Activated T-helper 1 cell treated with anti-CD3 and anti-CD28 coated beads, Interleukin-12 subunit alpha, Interleukin-12 subunit beta, Interleukin-2, Interleukin-4 antibody, amounts not matched to agents 30 ng/mL and 10 ng/mL and 1 ng/mL, durations not matched to agents 14 hours and 24 hours and 36 hours (primary cell): ENCODE measurements around the gene TNRC6A. TPM values are rescaled to one million over a fixed set of nuclear protein-coding genes. Genes with fewer than 3 reads are reported as not detected.
"Not testable (repeated sequence)": the region's sequence is repeated elsewhere in the genome, so short reads cannot be mapped to it uniquely, and the experiment has no call there.

ENCODE experiments used
- DNase-seq: peaks from one replicate; pipeline ENCODE4 v3.0.0; 2021; ENCODE audit warnings: low spot score
- H3K27ac Mint-ChIP-seq: one replicate; pipeline ENCODE4 v1.8.0; 2021; ENCODE audit warnings: mild to moderate bottlenecking, mixed read lengths
- H3K27me3 Mint-ChIP-seq: one replicate; pipeline ENCODE4 v1.8.0; 2022; ENCODE audit warnings: mild to moderate bottlenecking, moderate library complexity, mixed read lengths; ENCODE audit not compliant: insufficient read depth
- H3K36me3 Mint-ChIP-seq: one replicate; pipeline ENCODE4 v1.8.0; 2021; ENCODE audit warnings: low read depth, mixed read lengths
- H3K4me1 Mint-ChIP-seq: one replicate; pipeline ENCODE4 v1.8.0; 2021; ENCODE audit warnings: low read depth, mixed read lengths
- H3K4me3 Mint-ChIP-seq: one replicate; pipeline ENCODE4 v1.8.0; 2021; ENCODE audit warnings: mild to moderate bottlenecking, moderate library complexity, mixed read lengths
- H3K9me3 Mint-ChIP-seq: one replicate; pipeline ENCODE4 v1.8.0; 2021; ENCODE audit warnings: mixed read lengths
- intact Hi-C: fragments of 100-400 bp; cut with micrococcal nuclease; formaldehyde crosslinking; loops from one replicate; pipeline ENCODE4 v1.15.1; 2024
- total RNA-seq: library from RNA; stranded (reverse); gene quantifications from 2 replicates; pipeline ENCODE4 v1.2.3, GENCODE V29; 2022

The TNRC6A gene
- total RNA-seq, 1 donor from 2014 or later = 60.9 TPM

DNA sequence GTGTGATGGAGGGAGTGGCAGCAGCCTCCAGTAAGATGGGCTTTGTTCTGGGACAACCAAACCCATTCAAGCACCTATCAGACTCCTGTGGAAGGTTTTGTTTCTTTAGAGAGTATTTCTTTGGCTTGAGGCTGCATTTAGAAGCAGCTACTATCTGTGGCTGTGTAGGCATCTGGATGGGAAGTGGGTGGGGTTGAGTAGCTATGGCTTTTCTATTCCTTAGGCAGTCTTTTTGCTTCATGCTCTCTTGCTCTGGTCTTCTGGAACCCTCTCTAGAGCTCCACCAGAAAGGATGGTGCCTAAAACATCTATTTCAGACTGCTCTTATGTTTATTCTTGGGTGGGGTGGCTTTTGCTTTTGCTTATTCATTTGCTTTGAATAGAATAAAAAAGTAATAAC lies 19.9 kb downstream of the TNRC6A start:
- intact Hi-C loops = no loop called here

DNA sequence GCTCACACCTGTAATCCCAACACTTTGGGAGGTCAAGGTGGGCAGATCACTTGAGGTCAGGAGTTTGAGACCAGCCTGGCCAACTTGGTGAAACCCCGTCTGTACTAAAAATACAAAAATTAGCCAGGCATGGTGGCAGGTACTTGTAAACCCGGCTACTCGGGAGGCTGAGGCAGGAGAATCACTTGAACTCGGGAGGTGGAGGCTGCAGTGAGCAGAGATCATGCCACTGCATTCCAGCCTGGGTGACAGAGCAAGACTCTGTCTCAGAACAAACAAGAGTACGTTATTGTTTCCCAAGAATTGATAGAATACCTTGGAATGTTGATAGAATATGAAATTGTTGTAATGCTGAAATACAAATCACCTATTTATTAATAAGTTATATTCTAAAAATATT lies 20.4 kb downstream of the TNRC6A start:
- intact Hi-C loops = loop anchor here (10.0 kb wide), 1 partner anchor 165 kb away; no protein-coding TSS in a partner anchor
- not testable (repeated sequence) for H3K9me3 Mint-ChIP-seq, H3K27ac Mint-ChIP-seq

More for the DNA sequence above, 19.9 kb downstream of the TNRC6A start:
- H3K4me3 Mint-ChIP-seq = no peak overlapping the region
- H3K27me3 Mint-ChIP-seq = no peaks in the 10 kb centered on the region
- DNase-seq = no peak
- peaks cover 60% of the 10 kb centered on the region for H3K4me1 Mint-ChIP-seq
- peaks cover 9% of the 10 kb centered on the region for H3K36me3 Mint-ChIP-seq
- peak overlapping the region; percentile 1 for H3K27ac Mint-ChIP-seq
- no peaks in the 10 kb centered on the region for H3K9me3 Mint-ChIP-seq

DNA sequence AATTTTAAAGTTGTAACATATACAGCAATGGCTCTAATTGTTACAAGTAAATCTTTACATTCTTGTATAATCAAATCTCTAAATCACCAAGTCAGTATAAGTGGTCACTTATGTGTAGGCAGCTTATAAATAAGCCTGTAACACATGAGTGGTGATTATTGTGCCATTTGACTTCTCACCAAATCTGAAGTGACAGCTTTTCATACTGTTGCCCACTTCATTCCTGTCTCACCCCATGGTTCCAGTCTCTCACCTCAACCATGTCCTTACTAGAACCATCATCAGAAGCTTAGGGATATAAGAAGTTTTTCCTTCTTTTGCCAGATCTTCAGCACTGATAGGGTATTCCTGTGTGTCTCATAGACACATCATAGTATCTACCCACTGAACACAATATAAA lies 23.5 kb downstream of the TNRC6A start:
- no peak for DNase-seq
- intact Hi-C loops = loop anchor here (10.0 kb wide), 1 partner anchor 168 kb away; no protein-coding TSS in a partner anchor
- H3K36me3 Mint-ChIP-seq = peaks cover 8% of the 10 kb centered on the region
- no peak overlapping the region for H3K4me3 Mint-ChIP-seq
- peak overlapping the region; percentile 6 for H3K27ac Mint-ChIP-seq
- no peaks in the 10 kb centered on the region for H3K9me3 Mint-ChIP-seq
- no peaks in the 10 kb centered on the region for H3K27me3 Mint-ChIP-seq
- peaks cover 49% of the 10 kb centered on the region for H3K4me1 Mint-ChIP-seq

More for the DNA sequence above, 20.4 kb downstream of the TNRC6A start:
- H3K27me3 Mint-ChIP-seq, DNase-seq, H3K4me3 Mint-ChIP-seq: not testable (repeated sequence)
- H3K4me1 Mint-ChIP-seq = peaks cover 58% of the 10 kb centered on the region
- peaks cover 10% of the 10 kb centered on the region for H3K36me3 Mint-ChIP-seq

DNA sequence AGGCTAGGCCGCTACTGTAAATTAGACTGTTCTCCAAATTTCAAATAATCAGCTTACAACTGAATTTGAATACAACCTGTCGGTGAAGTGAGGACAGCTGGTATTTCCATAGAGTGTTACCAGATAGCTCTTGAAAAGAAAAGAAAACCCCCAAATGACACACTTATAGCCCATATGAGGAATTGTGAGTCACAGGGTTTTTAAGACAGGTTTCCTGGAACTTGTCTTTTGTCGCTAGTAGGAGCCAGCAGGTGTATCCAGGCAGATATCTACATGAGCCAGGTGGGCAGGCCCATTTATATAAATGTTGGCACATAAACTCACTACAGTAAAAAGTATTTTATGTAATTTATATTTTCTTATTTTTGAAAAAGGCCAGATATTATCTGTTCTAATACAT lies 24.0 kb downstream of the TNRC6A start:
- peak overlapping the region; percentile 6 for H3K27ac Mint-ChIP-seq
- H3K36me3 Mint-ChIP-seq = peaks cover 8% of the 10 kb centered on the region
- no peaks in the 10 kb centered on the region for H3K27me3 Mint-ChIP-seq
- no peak overlapping the region for H3K4me3 Mint-ChIP-seq
- intact Hi-C loops = loop anchor here (10.0 kb wide), 1 partner anchor 169 kb away; no protein-coding TSS in a partner anchor
- no peaks in the 10 kb centered on the region for H3K9me3 Mint-ChIP-seq
- H3K4me1 Mint-ChIP-seq = peaks cover 45% of the 10 kb centered on the region
- no peak for DNase-seq

DNA sequence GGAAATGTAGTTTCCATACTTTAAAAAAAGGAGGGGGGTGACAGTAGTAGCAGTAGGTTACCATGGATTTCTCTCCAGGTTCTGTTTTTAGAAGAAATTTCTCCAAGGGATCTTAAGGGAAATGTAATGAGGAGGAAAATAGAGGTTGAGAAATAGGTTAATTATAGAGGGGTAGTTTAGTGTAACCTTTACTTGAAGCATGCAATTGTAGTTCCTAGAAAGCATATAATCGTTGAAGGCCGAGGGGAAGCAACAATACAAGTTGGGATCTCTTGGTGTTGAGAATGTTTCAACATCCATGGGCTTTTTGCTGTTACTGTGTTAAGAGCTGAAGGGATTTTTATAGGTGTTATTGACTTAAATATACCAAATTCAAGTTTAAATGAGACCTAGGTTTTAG lies 25.1 kb downstream of the TNRC6A start:
- H3K27me3 Mint-ChIP-seq = no peaks in the 10 kb centered on the region
- no peaks in the 10 kb centered on the region for H3K9me3 Mint-ChIP-seq
- intact Hi-C loops = loop anchor here (10.0 kb wide), 1 partner anchor 170 kb away; no protein-coding TSS in a partner anchor
- peaks cover 8% of the 10 kb centered on the region for H3K36me3 Mint-ChIP-seq
- H3K4me1 Mint-ChIP-seq = peaks cover 36% of the 10 kb centered on the region
- DNase-seq = no peak
- no peak overlapping the region for H3K27ac Mint-ChIP-seq
- no peak overlapping the region for H3K4me3 Mint-ChIP-seq

DNA sequence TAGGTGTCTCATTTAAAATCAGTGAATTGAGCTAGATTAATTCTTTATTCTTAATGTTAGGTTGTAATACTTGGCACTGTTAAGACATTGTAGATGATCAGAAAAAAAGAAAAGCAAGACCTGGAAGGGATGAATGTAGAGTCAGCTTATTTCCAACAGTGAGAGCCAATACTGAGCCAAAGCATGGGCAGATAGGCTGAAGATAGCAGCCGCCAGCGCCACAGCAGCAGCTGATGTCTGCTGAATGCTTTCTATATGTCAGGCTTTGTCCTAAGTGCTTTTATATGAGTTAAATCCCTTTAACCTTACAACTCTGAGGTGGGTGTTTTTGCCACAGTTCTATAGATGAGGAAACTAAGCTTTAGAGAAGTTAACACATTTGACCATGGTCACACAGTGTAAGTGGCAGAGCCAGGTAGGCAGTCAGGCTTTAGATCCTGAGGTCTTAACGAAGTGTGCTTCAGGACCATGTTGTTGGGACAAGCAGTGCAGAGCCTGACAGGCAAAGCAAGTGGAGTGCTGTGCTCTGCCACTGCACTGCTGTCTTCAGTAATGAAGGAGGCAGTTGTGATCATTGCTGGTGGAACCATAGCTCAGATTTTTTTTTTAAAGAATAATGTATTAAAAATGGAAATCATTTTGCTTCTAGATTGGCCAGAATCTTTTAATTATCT lies 25.9 kb downstream of the TNRC6A start:
- no peak for DNase-seq
- H3K9me3 Mint-ChIP-seq = no peaks in the 10 kb centered on the region
- H3K27me3 Mint-ChIP-seq = no peaks in the 10 kb centered on the region
- H3K4me3 Mint-ChIP-seq = no peak overlapping the region
- H3K27ac Mint-ChIP-seq = no peak overlapping the region
- H3K4me1 Mint-ChIP-seq = peaks cover 36% of the 10 kb centered on the region
- intact Hi-C loops = loop anchor here (10.0 kb wide), 1 partner anchor 171 kb away; no protein-coding TSS in a partner anchor
- peaks cover 7% of the 10 kb centered on the region for H3K36me3 Mint-ChIP-seq

DNA sequence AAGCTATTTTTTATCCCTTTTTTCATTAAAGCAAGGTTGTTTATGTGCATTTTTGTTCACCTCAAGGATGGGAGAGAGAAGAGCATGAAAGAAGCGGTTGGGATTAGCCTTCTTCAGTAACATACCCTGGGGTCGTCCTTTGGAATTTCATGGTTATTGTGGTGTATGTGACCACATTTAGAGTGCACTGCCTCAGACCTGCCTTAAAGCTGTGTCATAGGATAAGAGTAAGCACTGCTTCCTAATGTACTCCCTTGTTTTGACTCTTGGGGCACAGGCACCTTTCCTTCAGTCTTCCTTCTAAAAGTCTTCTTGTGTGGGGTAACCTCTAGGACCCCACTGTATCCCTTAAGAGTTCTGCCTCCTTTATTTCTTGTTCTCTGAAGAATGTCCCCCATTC lies 28.9 kb downstream of the TNRC6A start:
- peaks cover 9% of the 10 kb centered on the region for H3K36me3 Mint-ChIP-seq
- H3K4me1 Mint-ChIP-seq = peaks cover 20% of the 10 kb centered on the region
- no peaks in the 10 kb centered on the region for H3K9me3 Mint-ChIP-seq
- DNase-seq = no peak
- no peak overlapping the region for H3K27ac Mint-ChIP-seq
- H3K4me3 Mint-ChIP-seq = no peak overlapping the region
- intact Hi-C loops = loop anchor here (10.0 kb wide), 1 partner anchor 174 kb away; no protein-coding TSS in a partner anchor
- H3K27me3 Mint-ChIP-seq = no peaks in the 10 kb centered on the region

DNA sequence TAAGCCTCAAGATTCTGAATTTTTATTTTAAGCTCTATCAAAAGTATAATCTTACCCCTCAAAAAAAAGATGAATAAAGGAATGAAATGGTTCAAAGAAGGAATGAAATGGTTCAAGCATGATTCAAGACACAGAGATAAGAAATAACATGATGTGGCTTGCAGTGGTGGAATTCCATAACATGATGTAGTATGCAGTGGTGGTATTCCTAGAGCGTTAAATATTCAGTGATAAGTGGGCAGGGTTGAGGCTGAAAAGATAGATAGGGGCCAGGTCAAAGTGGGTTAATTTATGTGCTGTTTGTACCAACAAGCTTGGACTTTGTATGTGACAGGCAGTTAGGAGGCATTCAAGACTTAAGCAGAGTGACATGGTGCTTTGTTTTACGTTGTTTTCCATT lies 29.6 kb downstream of the TNRC6A start:
- Mint-ChIP-seq H3K27me3 (no peaks in the 10 kb centered on the region), H3K4me3 (no peak overlapping the region), H3K36me3 (peaks cover 11% of the 10 kb centered on the region), H3K4me1 (peaks cover 19% of the 10 kb centered on the region), H3K9me3 (no peaks in the 10 kb centered on the region), H3K27ac (no peak overlapping the region)
- intact Hi-C loops = loop anchor here (10.0 kb wide), 1 partner anchor 174 kb away; no protein-coding TSS in a partner anchor
- no peak for DNase-seq

DNA sequence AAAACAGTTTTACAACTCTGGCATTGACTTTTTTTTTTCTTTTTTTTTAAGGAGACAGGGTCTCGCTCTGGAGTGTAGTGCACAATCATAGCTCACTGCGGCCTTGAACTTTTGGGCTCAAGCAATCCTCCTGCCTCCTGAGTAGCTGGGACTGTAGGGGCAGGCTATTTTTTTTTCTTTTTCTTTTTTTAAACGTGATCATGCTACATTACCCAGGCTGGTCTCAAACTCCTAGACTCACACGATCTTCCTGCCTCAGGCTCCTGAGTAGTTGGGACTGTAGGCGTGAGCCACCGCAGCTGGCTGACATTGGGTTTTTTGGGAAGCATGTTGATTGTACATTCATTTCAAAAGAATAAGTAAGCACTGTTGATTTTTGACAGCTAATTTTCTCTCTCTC lies 32.1 kb downstream of the TNRC6A start:
- no peak for DNase-seq
- no peak overlapping the region for H3K4me3 Mint-ChIP-seq
- no peaks in the 10 kb centered on the region for H3K27me3 Mint-ChIP-seq
- H3K27ac Mint-ChIP-seq = no peak overlapping the region
- peaks cover 13% of the 10 kb centered on the region for H3K36me3 Mint-ChIP-seq
- intact Hi-C loops = no loop called here
- H3K4me1 Mint-ChIP-seq = peaks cover 7% of the 10 kb centered on the region
- no peaks in the 10 kb centered on the region for H3K9me3 Mint-ChIP-seq

DNA sequence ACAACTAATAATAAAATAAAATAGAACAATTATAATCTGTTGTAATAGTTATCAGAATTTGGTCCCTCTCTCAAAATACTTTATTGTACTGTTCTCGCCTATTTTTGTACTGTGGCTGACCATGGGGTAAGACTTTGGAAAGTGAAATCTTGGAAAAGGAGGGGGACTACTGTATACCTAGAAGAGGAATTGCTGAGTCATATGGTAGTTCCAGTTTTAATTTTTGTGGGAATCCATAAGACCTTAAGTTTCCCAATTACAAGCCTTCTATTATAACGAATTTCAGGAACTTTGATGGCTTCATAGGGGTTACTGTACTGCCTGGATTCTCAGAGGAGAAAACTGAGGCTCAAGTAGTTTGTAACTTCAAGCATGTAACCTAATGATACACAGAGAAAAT lies 35.5 kb downstream of the TNRC6A start:
- peaks cover 7% of the 10 kb centered on the region for H3K4me1 Mint-ChIP-seq
- H3K27ac Mint-ChIP-seq = no peak overlapping the region
- H3K9me3 Mint-ChIP-seq = no peaks in the 10 kb centered on the region
- intact Hi-C loops = no loop called here
- peaks cover 20% of the 10 kb centered on the region for H3K36me3 Mint-ChIP-seq
- no peak for DNase-seq
- no peaks in the 10 kb centered on the region for H3K27me3 Mint-ChIP-seq
- no peak overlapping the region for H3K4me3 Mint-ChIP-seq

DNA sequence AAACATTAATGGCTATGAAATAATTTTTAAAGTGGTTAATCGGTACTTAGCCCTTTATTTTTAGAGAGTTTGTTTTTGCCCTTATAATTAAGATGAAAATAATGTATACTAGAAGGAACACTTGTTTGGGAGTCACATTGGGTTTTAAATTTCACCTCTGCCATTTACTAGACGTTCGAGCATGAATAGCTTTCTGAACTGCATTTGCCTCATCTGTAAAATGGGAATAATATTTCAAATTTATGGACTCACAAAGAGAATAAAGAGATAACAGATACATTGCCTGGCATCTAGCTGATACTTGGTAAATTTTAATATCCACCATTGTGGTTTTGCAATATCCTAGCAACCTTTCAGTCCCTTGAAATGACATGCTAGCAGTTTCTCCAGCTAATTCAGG lies 36.6 kb downstream of the TNRC6A start:
- intact Hi-C loops = no loop called here
- Mint-ChIP-seq H3K4me3 (no peak overlapping the region), H3K27me3 (no peaks in the 10 kb centered on the region), H3K9me3 (no peaks in the 10 kb centered on the region), H3K4me1 (peaks cover 17% of the 10 kb centered on the region), H3K36me3 (peaks cover 22% of the 10 kb centered on the region), H3K27ac (no peak overlapping the region)
- DNase-seq = no peak

DNA sequence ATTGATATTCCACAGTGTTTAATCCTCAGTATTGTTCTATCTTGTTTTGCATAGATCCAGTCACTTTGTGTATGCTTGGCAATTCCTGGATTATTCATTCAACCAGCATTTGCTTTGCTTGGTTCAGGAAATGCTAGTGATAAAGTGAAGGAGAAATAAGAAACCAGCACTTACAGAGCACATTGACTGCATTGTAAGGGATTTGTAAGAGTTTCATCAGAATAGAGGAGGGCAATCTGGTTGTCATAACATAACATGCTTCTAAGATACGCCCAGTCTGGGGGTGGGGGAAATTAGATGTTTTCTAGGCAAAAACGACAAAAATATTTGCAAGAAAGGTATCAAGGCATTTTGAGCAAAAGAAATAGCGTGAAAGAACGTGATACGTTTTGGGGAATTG lies 40.4 kb downstream of the TNRC6A start:
- Mint-ChIP-seq H3K27me3 (no peaks in the 10 kb centered on the region), H3K4me1 (peaks cover 25% of the 10 kb centered on the region), H3K27ac (peak overlapping the region; percentile 2), H3K4me3 (no peak overlapping the region), H3K36me3 (peaks cover 27% of the 10 kb centered on the region), H3K9me3 (no peaks in the 10 kb centered on the region)
- intact Hi-C loops = no loop called here
- DNase-seq = no peak

DNA sequence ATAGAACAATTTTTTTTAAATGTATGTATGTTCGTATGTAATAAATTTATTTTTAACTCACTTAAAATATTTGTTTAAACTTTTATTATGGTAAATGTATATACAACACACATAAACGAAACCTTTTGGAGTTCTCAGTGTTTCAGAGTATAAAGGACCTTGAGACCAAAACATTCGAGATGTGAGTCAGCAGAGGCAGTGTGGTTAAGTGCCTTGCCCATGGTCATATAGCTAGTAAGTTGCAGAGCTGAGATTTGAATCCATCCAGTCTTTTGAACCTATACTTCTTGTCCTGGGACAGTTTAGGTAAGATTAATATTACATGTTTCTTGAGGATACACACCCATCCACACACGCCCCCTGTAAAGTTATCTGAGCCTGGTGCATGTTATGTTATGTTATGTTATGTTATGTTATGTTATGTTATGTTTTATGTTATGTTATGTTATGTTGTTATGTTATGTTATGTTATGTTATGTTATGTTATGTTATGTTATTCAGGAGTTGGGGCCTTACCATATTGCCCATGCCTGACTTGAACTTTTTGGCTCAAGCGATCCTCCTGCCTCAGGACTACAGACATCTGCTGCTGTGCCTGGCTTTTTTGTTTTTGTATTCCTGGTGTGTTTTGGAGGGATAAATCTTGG lies 41.8 kb downstream of the TNRC6A start:
- no peak overlapping the region for H3K4me3 Mint-ChIP-seq
- no peaks in the 10 kb centered on the region for H3K27me3 Mint-ChIP-seq
- no peak for DNase-seq
- H3K4me1 Mint-ChIP-seq = peaks cover 25% of the 10 kb centered on the region
- H3K9me3 Mint-ChIP-seq = no peaks in the 10 kb centered on the region
- peaks cover 28% of the 10 kb centered on the region for H3K36me3 Mint-ChIP-seq
- intact Hi-C loops = no loop called here
- no peak overlapping the region for H3K27ac Mint-ChIP-seq
